ENCODE results near the gene TEX26. TPM values are rescaled to one million over a fixed set of nuclear protein-coding genes. Genes with fewer than 3 reads are reported as not detected.

TEX26 gene
- total and polyA plus RNA-seq, 10 of the 15 experiments (the other 5 are each of a cell fraction or from before 2014, with no cell fraction given), result not detected

GRCh38 chr13:31022928-31023530 is 90.6 kb downstream of the TEX26 start:
- ATAC-seq, result no peak
- Histone ChIP-seq H3K4me1 (ENCODE audit: control insufficient read depth, insufficient read depth, low read length) (no peaks in the 10 kb centered on the region), H2AFZ (ENCODE audit: control insufficient read depth, low read depth, low read length) (no peak overlapping the region), H3K36me3 (ENCODE audit: control insufficient read depth in 2 of 2, insufficient read depth in 2 of 2, low read length in 1 of 2) (no peaks in the 10 kb centered on the region), H3K4me2 (ENCODE audit: control insufficient read depth, insufficient read depth) (no peak overlapping the region), H3K79me2 (ENCODE audit: control insufficient read depth, insufficient read depth, low read length) (no peaks in the 10 kb centered on the region), H3K4me3 (no peak overlapping the region), H3K27ac (ENCODE audit: control insufficient read depth, insufficient read depth) (no peak overlapping the region), H3K27me3 (replicated peaks in 1 of 2; ENCODE audit: control insufficient read depth in 2 of 2, insufficient read depth in 2 of 2, low read length in 1 of 2) (no peaks in the 10 kb centered on the region), H3K9me3 (replicated peaks; ENCODE audit: control insufficient read depth, insufficient read depth, low read length) (no peaks in the 10 kb centered on the region), H3K9ac (ENCODE audit: control insufficient read depth, insufficient read depth, low read length) (no peak overlapping the region), H4K20me1 (ENCODE audit: control insufficient read depth, insufficient read depth) (no peaks in the 10 kb centered on the region)
- TF ChIP-seq SPI1 (IDR thresholded peaks at IDR 0.05; ENCODE audit: borderline replicate concordance, insufficient read depth, low read depth, low read length), result no peak
- no peak for TF ChIP-seq ZBED1 (IDR thresholded peaks at IDR 0.05; ENCODE audit: borderline replicate concordance)
- no peak for TF ChIP-seq SKIL (IDR thresholded peaks at IDR 0.05; ENCODE audit: low read depth, poor library complexity, severe bottlenecking)
- no peak for TF ChIP-seq ZNF687 (IDR thresholded peaks at IDR 0.05)
- no peak for TF ChIP-seq MXI1 (IDR thresholded peaks at IDR 0.05; ENCODE audit: low read depth, low read length)
- 2% methylated on average over 2 of the region's 2 CpGs for WGBS (ENCODE audit: insufficient coverage, insufficient replicate concordance, low lambda C conversion rate, missing lambda C conversion rate)
- ChIA-PET CTCF (interaction anchor here (1.0 to 1.8 kb wide), 3 partner anchors 22 to 44 kb away, joined by 3 to 6 read pairs (median 3); no protein-coding TSS in a partner anchor), POLR2A (no interaction called here), RAD21 (ENCODE audit: unreplicated experiment) (no interaction called here), SMC1A (ENCODE audit: uncharacterized antibody, unreplicated experiment) (interaction anchor here (0.8 to 1.5 kb wide), 2 partner anchors 12 to 25 kb away, joined by 3 to 4 read pairs; no protein-coding TSS in a partner anchor)
- no peak for DNase-seq (ENCODE audit: low read depth, low spot score)
- FAIRE-seq, result no peak
- intact Hi-C loops (cut with micrococcal nuclease; ENCODE audit: unreplicated experiment), result no loop called here
- no TSS peak for BruUV-seq (replicated peaks)
- in situ Hi-C loops (cut with MboI), result no loop called here

Other genes starting within 250 kb of the TEX26 start
- gene ALOX5AP, start 197.1 kb upstream of the TEX26 start, total RNA-seq (2014; rRNA removed), result 82.5 and 92.9 TPM in 2 replicates
- gene ALOX5AP, start 197.1 kb upstream of the TEX26 start, total RNA-seq (2014; rRNA removed; fragmentation: Illumina TruSeq; extraction: Trizol), result 56.9 and 59.4 TPM in 2 replicates
- gene ALOX5AP, start 197.1 kb upstream of the TEX26 start, total RNA-seq (2021), result 45.9 and 48.5 TPM in 2 replicates
- gene ALOX5AP, start 197.1 kb upstream of the TEX26 start, polyA plus RNA-seq (2011; rRNA removed), result 278 and 283 TPM in 2 replicates
- gene ALOX5AP, start 197.1 kb upstream of the TEX26 start, polyA plus RNA-seq (2014; fragmentation: Illumina TruSeq; extraction: Trizol), result 137 and 156 TPM in 2 replicates
- 100 to 1,000 TPM; 321 to 426 TPM for gene ALOX5AP, start 197.1 kb upstream of the TEX26 start, polyA plus RNA-seq (2014; fragmentation: Nextera tagmentation; extraction: Ambion mirVana)
- 88.0 and 91.9 TPM in 2 replicates for gene ALOX5AP, start 197.1 kb upstream of the TEX26 start, polyA plus RNA-seq (2014; rRNA removed)
- 100 to 1,000 TPM; 105 to 114 TPM for gene ALOX5AP, start 197.1 kb upstream of the TEX26 start, polyA plus RNA-seq (2016; fragmentation: Nextera tagmentation; extraction: Ambion mirVana)
- gene MEDAG, start 26.4 kb upstream of the TEX26 start, total RNA-seq (2014; rRNA removed), result not detected in 2 replicates
- not detected in 2 replicates for gene MEDAG, start 26.4 kb upstream of the TEX26 start, total RNA-seq (2014; rRNA removed; fragmentation: Illumina TruSeq; extraction: Trizol)
- not detected in 2 replicates for gene MEDAG, start 26.4 kb upstream of the TEX26 start, total RNA-seq (2021)
- 0.03 TPM in 1 of 2 replicates, not detected in the other for gene MEDAG, start 26.4 kb upstream of the TEX26 start, polyA plus RNA-seq (2011; rRNA removed)
- gene MEDAG, start 26.4 kb upstream of the TEX26 start, polyA plus RNA-seq (2014; fragmentation: Illumina TruSeq; extraction: Trizol), result not detected in 2 replicates
- not detected for gene MEDAG, start 26.4 kb upstream of the TEX26 start, polyA plus RNA-seq (2014; fragmentation: Nextera tagmentation; extraction: Ambion mirVana)
- not detected in 2 replicates for gene MEDAG, start 26.4 kb upstream of the TEX26 start, polyA plus RNA-seq (2014; rRNA removed)
- gene MEDAG, start 26.4 kb upstream of the TEX26 start, polyA plus RNA-seq (2016; fragmentation: Nextera tagmentation; extraction: Ambion mirVana), result not detected
- 49.7 and 53.9 TPM in 2 replicates for gene HSPH1, start 229.2 kb downstream of the TEX26 start, total RNA-seq (2014; rRNA removed)
- 90.5 and 99.9 TPM in 2 replicates for gene HSPH1, start 229.2 kb downstream of the TEX26 start, total RNA-seq (2014; rRNA removed; fragmentation: Illumina TruSeq; extraction: Trizol)
- gene HSPH1, start 229.2 kb downstream of the TEX26 start, total RNA-seq (2021), result 103 and 106 TPM in 2 replicates
- 77.5 and 108 TPM in 2 replicates for gene HSPH1, start 229.2 kb downstream of the TEX26 start, polyA plus RNA-seq (2011; rRNA removed)
- 85.3 and 99.5 TPM in 2 replicates for gene HSPH1, start 229.2 kb downstream of the TEX26 start, polyA plus RNA-seq (2014; fragmentation: Illumina TruSeq; extraction: Trizol)
- gene HSPH1, start 229.2 kb downstream of the TEX26 start, polyA plus RNA-seq (2014; fragmentation: Nextera tagmentation; extraction: Ambion mirVana), result 100 to 1,000 TPM in 1 of 2 experiments, 10 to 100 TPM in 1; 40.2 to 109 TPM
- 44.9 and 48.2 TPM in 2 replicates for gene HSPH1, start 229.2 kb downstream of the TEX26 start, polyA plus RNA-seq (2014; rRNA removed)
- gene HSPH1, start 229.2 kb downstream of the TEX26 start, polyA plus RNA-seq (2016; fragmentation: Nextera tagmentation; extraction: Ambion mirVana), result 100 to 1,000 TPM; 155 to 159 TPM

Measured in GM12878 (cell line).